Astrocyte of the spinal cord (primary cell): Measurements from ENCODE around the gene PHGDH.
A peak's percentile ranks its signal among the peaks of the same experiment; 100 is the strongest.

Experiments used
- DNase-seq: peaks from one replicate; pipeline ENCODE4 v3.0.0; 2011; ENCODE audit warnings: low read depth, low spot score
- H3K4me3 ChIP-seq: 2 replicates; pipeline ENCODE4 v1.5.1; 2011; ENCODE audit warnings: low read depth, mild to moderate bottlenecking, low read length, moderate library complexity
- in situ Hi-C: cut with HindIII; loops from 2 replicates; pipeline ENCODE4 v1.10.0; 2017; ENCODE audit warnings: low sequenced_read_pairs
- TF ChIP-seq, protein P1 (sequence below): IDR thresholded peaks from 2 replicates; pipeline ENCODE4 v1.5.1; 2012; ENCODE audit warnings: low read depth, mild to moderate bottlenecking, low read length, inconsistent platforms

PHGDH gene

DNA sequence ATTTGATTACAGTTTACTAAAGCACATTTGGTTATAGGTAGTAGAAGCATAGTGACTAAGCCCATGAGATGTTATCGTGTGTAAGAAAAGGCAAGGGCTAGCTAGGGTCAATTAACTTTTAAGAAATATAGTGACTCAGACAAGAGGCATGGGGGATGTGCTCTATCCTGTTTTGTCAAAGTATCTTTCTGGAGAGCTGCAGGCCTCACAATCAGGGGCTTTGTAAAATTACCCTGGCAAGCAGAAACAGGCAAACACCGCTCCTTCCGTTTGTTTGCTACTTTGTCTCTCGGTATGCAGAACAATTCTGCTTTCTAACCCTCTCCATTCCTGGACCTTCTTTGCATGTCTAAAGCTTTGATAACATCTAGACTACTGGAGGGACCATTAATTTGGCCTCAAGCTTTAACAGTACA, 37.6 kb upstream of the PHGDH start:
- TF ChIP-seq, protein P1, sequence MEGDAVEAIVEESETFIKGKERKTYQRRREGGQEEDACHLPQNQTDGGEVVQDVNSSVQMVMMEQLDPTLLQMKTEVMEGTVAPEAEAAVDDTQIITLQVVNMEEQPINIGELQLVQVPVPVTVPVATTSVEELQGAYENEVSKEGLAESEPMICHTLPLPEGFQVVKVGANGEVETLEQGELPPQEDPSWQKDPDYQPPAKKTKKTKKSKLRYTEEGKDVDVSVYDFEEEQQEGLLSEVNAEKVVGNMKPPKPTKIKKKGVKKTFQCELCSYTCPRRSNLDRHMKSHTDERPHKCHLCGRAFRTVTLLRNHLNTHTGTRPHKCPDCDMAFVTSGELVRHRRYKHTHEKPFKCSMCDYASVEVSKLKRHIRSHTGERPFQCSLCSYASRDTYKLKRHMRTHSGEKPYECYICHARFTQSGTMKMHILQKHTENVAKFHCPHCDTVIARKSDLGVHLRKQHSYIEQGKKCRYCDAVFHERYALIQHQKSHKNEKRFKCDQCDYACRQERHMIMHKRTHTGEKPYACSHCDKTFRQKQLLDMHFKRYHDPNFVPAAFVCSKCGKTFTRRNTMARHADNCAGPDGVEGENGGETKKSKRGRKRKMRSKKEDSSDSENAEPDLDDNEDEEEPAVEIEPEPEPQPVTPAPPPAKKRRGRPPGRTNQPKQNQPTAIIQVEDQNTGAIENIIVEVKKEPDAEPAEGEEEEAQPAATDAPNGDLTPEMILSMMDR: no peak
- no peak for DNase-seq
- in situ Hi-C loops: no loop called here
- H3K4me3 ChIP-seq: no peak overlapping the region

DNA sequence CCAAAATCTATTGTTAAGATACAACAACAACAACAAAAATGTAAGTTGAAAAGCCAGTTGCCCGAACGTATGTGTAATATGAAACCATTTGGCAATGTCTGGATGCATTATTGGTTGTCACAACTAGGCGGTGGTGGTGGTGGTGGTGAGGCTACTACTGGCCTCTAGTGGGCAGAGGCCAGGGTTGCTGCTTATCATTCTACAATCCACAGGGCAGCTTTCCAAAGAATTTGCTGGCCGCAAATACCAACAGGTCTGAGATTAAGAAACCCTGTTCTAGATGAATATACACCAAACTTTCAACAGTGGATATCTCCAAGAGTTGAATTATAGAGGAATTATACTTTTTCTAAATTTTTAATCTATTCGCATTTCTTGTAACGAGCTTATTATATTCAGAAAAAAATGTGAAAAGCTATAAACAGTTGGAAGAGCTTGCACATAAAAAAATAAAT, 36.9 kb upstream of the PHGDH start:
- in situ Hi-C loops: no loop called here
- TF ChIP-seq, protein P1: no peak
- DNase-seq: peak; percentile 22
- no peak overlapping the region for H3K4me3 ChIP-seq

DNA sequence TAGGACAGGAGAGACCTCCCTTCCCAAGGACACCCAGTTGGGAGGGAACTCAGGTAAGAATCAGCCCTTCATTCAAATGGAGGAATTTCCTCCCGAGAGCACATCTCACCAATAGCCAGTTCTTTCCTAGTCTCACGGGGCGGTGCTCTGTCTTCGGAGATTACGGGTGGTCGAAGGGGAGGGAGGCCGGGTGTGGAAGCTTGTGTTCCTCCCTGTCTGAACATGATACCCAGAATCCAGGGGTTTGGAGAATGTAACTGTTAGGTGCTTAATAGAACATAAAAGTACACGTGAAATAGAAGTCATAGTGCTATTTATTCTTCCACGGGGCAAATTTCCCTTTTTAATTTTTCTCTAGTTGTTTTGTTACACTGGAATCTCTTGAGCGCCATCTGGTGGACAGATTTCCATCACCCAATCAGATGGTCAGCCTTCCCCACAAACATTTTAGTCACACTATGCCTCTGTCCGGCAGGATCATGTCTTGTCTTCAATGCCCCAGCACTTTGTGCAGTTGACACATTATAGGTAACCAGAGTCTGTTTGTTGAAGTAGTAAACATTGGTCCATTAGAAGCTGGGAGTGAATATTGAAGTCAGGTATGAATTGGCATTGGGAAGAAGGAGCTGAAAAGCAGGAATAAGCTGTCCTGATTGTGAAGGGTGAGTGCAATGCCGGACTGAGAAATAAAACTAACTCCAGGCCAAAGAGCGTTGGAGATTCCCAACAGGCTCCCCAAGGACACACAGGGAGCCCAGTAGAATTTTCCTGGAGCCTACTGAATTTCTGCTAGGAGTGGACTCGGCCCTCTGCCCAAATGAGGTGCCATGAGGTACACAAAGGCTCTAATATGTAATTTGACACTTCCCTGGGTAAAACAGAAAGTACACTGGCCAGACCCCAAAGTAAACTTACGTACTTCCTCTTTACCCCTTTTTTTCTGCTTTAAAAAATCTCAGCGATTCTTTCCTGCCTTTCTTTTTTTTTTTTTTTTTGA, 36.1 kb upstream of the PHGDH start:
- peak; percentile 88 for DNase-seq
- H3K4me3 ChIP-seq: peak overlapping the region; percentile 45
- TF ChIP-seq, protein P1: peak; percentile 79
- in situ Hi-C loops: no loop called here

DNA sequence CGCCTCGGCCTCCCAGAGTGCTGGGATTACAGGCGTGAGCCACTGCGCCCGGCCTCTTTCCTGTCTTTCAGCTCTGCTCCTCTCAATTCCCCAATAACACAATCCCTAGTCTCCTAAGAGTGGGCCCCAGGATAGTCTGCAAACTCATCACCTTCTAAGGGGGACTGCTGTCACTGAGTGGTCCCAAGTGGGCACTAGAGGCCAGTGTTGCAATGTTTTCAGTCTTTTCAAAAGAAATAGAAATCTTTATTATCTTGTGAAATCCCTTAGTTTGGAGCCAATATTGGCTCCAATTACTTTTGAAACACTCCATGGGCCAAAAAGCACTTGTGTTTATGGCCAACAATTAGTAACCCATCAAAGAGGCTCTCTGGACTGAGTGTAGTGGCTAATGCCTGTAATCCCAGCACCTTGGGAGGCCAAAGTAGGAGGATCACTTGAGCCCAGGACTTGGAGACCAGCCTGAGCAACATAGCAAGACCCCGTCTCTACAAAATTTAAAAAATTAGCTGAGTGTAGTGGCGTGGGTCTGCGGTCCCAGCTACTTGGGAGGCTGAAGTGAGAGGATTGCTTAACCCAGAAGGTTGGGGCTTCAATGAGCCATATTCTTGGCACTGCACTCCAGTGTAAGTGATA, 35.0 kb upstream of the PHGDH start:
- no peak overlapping the region for H3K4me3 ChIP-seq
- TF ChIP-seq, protein P1: peak; percentile 15
- no peak for DNase-seq
- in situ Hi-C loops: no loop called here

DNA sequence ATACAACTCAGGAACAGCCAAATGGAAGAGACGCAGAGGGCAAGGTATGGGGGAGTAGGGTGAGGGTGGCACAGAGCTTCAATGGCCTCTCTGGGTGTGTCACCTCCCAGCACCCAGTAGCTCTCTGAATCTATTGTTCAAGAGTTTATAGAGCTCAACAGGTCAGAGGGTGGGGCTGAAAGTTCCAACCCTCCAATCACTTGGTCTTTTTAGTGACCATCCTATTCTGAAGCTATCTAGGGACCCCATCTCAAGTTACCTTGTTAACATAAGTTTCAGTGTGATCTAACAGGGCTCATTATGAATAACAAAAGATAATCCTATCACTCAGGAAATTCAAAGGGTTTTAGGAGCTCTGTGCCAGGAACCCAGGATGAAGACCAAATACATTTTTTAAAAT, 32.5 kb upstream of the PHGDH start:
- no peak overlapping the region for H3K4me3 ChIP-seq
- no peak for DNase-seq
- in situ Hi-C loops: no loop called here
- TF ChIP-seq, protein P1: no peak

DNA sequence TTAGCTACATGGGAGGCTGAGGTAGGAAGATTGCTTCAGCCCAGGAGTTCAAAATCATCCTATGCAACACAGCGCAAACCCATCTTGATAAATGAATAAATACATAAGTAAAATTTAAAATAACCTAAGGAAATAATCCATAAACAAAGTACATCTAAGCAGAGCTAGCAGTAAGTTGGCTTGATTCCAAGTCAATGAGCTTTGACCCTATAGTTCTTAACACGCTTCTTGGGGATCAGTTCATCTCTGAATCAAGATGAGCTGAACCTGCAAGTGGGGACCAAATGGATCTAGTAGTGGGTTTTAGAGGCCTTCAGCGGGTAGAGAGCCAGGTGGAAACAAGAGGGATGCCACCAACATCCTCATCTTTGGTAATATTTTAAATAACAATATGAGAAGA, 31.5 kb upstream of the PHGDH start:
- H3K4me3 ChIP-seq: no peak overlapping the region
- in situ Hi-C loops: no loop called here
- TF ChIP-seq, protein P1: no peak
- DNase-seq: no peak
